Astrocyte (in vitro differentiated cells and primary cell): ENCODE results near the gene RPE65. TPM values are rescaled to one million over a fixed set of nuclear protein-coding genes. Genes with fewer than 3 reads are reported as not detected.

ENCODE experiments used
- DNase-seq: peaks from one replicate; pipeline ENCODE4 v3.0.0-alpha.2; 2010; ENCODE audit warnings: low read depth
- FAIRE-seq: peaks from 2 replicates; lab custom pipeline; 2011; peaks lifted over from hg19 to GRCh38; lab: Jason Lieb, UNC
- H2AFZ ChIP-seq: 2 replicates; pipeline ENCODE4 v1.6.0; 2012; ENCODE audit warnings: low read depth, low read length, inconsistent platforms
- H3K27ac ChIP-seq: 2 replicates; pipeline ENCODE4 v1.5.1; 2011; ENCODE audit warnings: low read depth, low read length, inconsistent platforms
- H3K27me3 ChIP-seq: 2 replicates; pipeline ENCODE4 v1.6.0; 2011; ENCODE audit warnings: low read length, inconsistent platforms; ENCODE audit not compliant: insufficient read depth
- H3K36me3 ChIP-seq: 2 replicates; pipeline ENCODE4 v1.5.1; 2011; ENCODE audit warnings: low read length, inconsistent platforms; ENCODE audit not compliant: insufficient read depth
- H3K4me1 ChIP-seq: 2 replicates; pipeline ENCODE4 v1.5.1; 2011; ENCODE audit warnings: low read length, inconsistent platforms; ENCODE audit not compliant: insufficient read depth
- H3K4me2 ChIP-seq: 2 replicates; pipeline ENCODE4 v1.6.0; 2012; ENCODE audit warnings: low read length, inconsistent platforms
- H3K4me3 ChIP-seq: 2 replicates; pipeline ENCODE4 v1.5.1; 2011; ENCODE audit warnings: low read depth, mild to moderate bottlenecking, low read length, inconsistent platforms; ENCODE audit not compliant: insufficient read depth
- H3K79me2 ChIP-seq: 2 replicates; pipeline ENCODE4 v1.6.0; 2012; ENCODE audit warnings: mild to moderate bottlenecking, low read length, inconsistent platforms; ENCODE audit not compliant: insufficient read depth
- H3K9ac ChIP-seq: 2 replicates; pipeline ENCODE4 v1.6.0; 2012; ENCODE audit warnings: mild to moderate bottlenecking, low read length, inconsistent platforms
- H3K9me3 ChIP-seq: 2 replicates; pipeline ENCODE4 v1.5.1; 2012; ENCODE audit warnings: low read depth, mild to moderate bottlenecking, low read length, inconsistent platforms; ENCODE audit not compliant: insufficient read depth
- H4K20me1 ChIP-seq: 2 replicates; pipeline ENCODE4 v1.6.0; 2012; ENCODE audit warnings: low read length, inconsistent platforms; ENCODE audit not compliant: insufficient read depth
- H3K27ac Mint-ChIP-seq: one replicate; pipeline ENCODE4 v1.8.0; 2021; ENCODE audit warnings: mild to moderate bottlenecking, mixed read lengths; ENCODE audit not compliant: unreplicated experiment
- H3K27me3 Mint-ChIP-seq: one replicate; pipeline ENCODE4 v1.8.0; 2021; ENCODE audit warnings: low read depth, mixed read lengths; ENCODE audit not compliant: unreplicated experiment
- H3K36me3 Mint-ChIP-seq: one replicate; pipeline ENCODE4 v1.8.0; 2021; ENCODE audit warnings: low read depth, mixed read lengths; ENCODE audit not compliant: unreplicated experiment
- H3K4me1 Mint-ChIP-seq: one replicate; pipeline ENCODE4 v1.8.0; 2021; ENCODE audit warnings: low read depth, mixed read lengths; ENCODE audit not compliant: unreplicated experiment
- H3K4me3 Mint-ChIP-seq: one replicate; pipeline ENCODE4 v1.8.0; 2021; ENCODE audit warnings: mild to moderate bottlenecking, moderate library complexity, mixed read lengths; ENCODE audit not compliant: unreplicated experiment
- H3K9me3 Mint-ChIP-seq: one replicate; pipeline ENCODE4 v1.8.0; 2021; ENCODE audit warnings: mild to moderate bottlenecking, mixed read lengths; ENCODE audit not compliant: unreplicated experiment
- CTCF ChIP-seq: IDR thresholded peaks from 2 replicates; pipeline ENCODE4 v1.5.1; 2011; ENCODE audit warnings: low read depth, mild to moderate bottlenecking, inconsistent platforms, low read length, moderate library complexity; ENCODE audit not compliant: insufficient read depth
- EZH2 ChIP-seq: IDR thresholded peaks from 2 replicates; pipeline ENCODE4 v1.6.1; 2012; ENCODE audit warnings: mild to moderate bottlenecking, low read length, inconsistent platforms; ENCODE audit not compliant: insufficient read depth
- total RNA-seq: library from RNA; stranded (reverse); gene quantifications from 2 replicates; pipeline ENCODE4 v1.2.1, GENCODE V29; 2021

The RPE65 gene
- total RNA-seq, 1 donor from 2014 or later: 0.27 TPM

- peaks cover 7% of the 10 kb centered on the region for H3K4me1 ChIP-seq
- no peak overlapping the region for H2AFZ ChIP-seq
- H4K20me1 ChIP-seq: no peaks in the 10 kb centered on the region
- TF ChIP-seq EZH2 (no peak), CTCF (no peak)
- H3K4me1 Mint-ChIP-seq: no peaks in the 10 kb centered on the region
- H3K27me3 ChIP-seq: no peaks in the 10 kb centered on the region
- FAIRE-seq (no peak), DNase-seq (no peak)
- H3K27me3 Mint-ChIP-seq: no peaks in the 10 kb centered on the region
- no peaks in the 10 kb centered on the region for H3K9me3 ChIP-seq
- no peak overlapping the region for H3K27ac Mint-ChIP-seq
- no peak overlapping the region for H3K27ac ChIP-seq
- H3K36me3 ChIP-seq: no peaks in the 10 kb centered on the region
- no peak overlapping the region for H3K9ac ChIP-seq
- no peaks in the 10 kb centered on the region for H3K36me3 Mint-ChIP-seq
- H3K4me2 ChIP-seq: no peak overlapping the region
- no peak overlapping the region for H3K4me3 Mint-ChIP-seq
- H3K79me2 ChIP-seq: no peaks in the 10 kb centered on the region
- peaks cover 4% of the 10 kb centered on the region for H3K9me3 Mint-ChIP-seq
- no peak overlapping the region for H3K4me3 ChIP-seq
Observed at GRCh38 chr1:68456202-68456601, 6.4 kb upstream of the RPE65 start.

- Histone ChIP-seq H4K20me1 (no peaks in the 10 kb centered on the region), H3K9me3 (no peaks in the 10 kb centered on the region), H3K27ac (no peak overlapping the region), H3K27me3 (no peaks in the 10 kb centered on the region), H3K79me2 (no peaks in the 10 kb centered on the region), H2AFZ (no peak overlapping the region), H3K36me3 (no peaks in the 10 kb centered on the region), H3K4me1 (peaks cover 7% of the 10 kb centered on the region), H3K9ac (no peak overlapping the region), H3K4me2 (no peak overlapping the region), H3K4me3 (no peak overlapping the region)
- FAIRE-seq: no peak
- no peak for DNase-seq
- Mint-ChIP-seq H3K36me3 (no peaks in the 10 kb centered on the region), H3K27me3 (no peaks in the 10 kb centered on the region), H3K9me3 (peaks cover 4% of the 10 kb centered on the region), H3K4me3 (no peak overlapping the region), H3K27ac (no peak overlapping the region), H3K4me1 (no peaks in the 10 kb centered on the region)
- TF ChIP-seq EZH2 (no peak), CTCF (no peak)
Observed at GRCh38 chr1:68454534-68454933, 4.8 kb upstream of the RPE65 start.

- TF ChIP-seq EZH2 (no peak), CTCF (no peak)
- Histone ChIP-seq H4K20me1 (no peaks in the 10 kb centered on the region), H3K36me3 (no peaks in the 10 kb centered on the region), H3K27ac (no peak overlapping the region), H3K4me3 (no peak overlapping the region), H3K9me3 (no peaks in the 10 kb centered on the region), H3K27me3 (no peaks in the 10 kb centered on the region), H3K4me1 (peaks cover 7% of the 10 kb centered on the region), H3K79me2 (no peaks in the 10 kb centered on the region), H3K9ac (no peak overlapping the region), H2AFZ (no peak overlapping the region), H3K4me2 (peak overlapping the region; percentile 11)
- peaks cover 2% of the 10 kb centered on the region for H3K27me3 Mint-ChIP-seq
- H3K27ac Mint-ChIP-seq: no peak overlapping the region
- H3K9me3 Mint-ChIP-seq: peaks cover 6% of the 10 kb centered on the region
- no peak overlapping the region for H3K4me3 Mint-ChIP-seq
- no peaks in the 10 kb centered on the region for H3K4me1 Mint-ChIP-seq
- FAIRE-seq (no peak), DNase-seq (peak; percentile 25)
- no peaks in the 10 kb centered on the region for H3K36me3 Mint-ChIP-seq
Observed at GRCh38 chr1:68453060-68453670, 3.4 kb upstream of the RPE65 start.
